Measurements from ENCODE around the gene PHACTR3.
"Not testable (repeated sequence)": the region's sequence is repeated elsewhere in the genome, so short reads cannot be mapped to it uniquely, and the experiment has no call there.

The PHACTR3 gene

DNA sequence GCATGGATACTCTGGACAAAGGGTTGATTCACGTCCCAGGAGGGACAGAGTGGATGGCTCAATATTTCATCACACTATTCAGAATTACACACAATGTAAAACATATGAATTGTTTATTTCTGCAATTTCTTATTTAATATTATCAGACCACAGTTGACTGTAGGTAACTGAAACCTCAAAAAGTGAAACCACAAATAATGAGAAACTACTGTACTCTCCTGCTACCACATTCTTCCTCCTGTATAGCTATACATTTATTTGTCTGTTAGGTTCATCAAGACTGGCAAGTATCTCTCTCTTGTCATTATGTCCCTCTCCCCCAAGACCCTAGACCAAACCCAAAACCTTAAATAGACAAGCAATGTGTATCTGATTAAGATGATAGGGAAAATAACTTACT lies 269.1 kb downstream of the PHACTR3 start:
- no peaks in the 10 kb centered on the region for H3F3A ChIP-seq (ENCODE audit: control insufficient read depth, insufficient read depth)
- H3K79me2 ChIP-seq (ENCODE audit: control insufficient read depth, low read length): no peaks in the 10 kb centered on the region
- H3K9me3 ChIP-seq (ENCODE audit: control insufficient read depth, insufficient read depth, low read length): no peaks in the 10 kb centered on the region
- H3K36me3 ChIP-seq (ENCODE audit: control insufficient read depth, low read length): no peaks in the 10 kb centered on the region
- no peaks in the 10 kb centered on the region for H3K9me2 ChIP-seq (replicated peaks; ENCODE audit: control insufficient read depth, low read length)
- H3K27ac ChIP-seq (ENCODE audit: low read depth, low read length): no peak overlapping the region
- H3K4me2 ChIP-seq (ENCODE audit: low read length): no peak overlapping the region
- no peak overlapping the region for H3K4me3 ChIP-seq (ENCODE audit: low read length)
- H3K4me1 ChIP-seq (ENCODE audit: control insufficient read depth, low read length): no peaks in the 10 kb centered on the region
- TF ChIP-seq EZH2phosphoT487 (IDR thresholded peaks at IDR 0.05; ENCODE audit: borderline replicate concordance, low read length): no peak
- TF ChIP-seq, protein P1, sequence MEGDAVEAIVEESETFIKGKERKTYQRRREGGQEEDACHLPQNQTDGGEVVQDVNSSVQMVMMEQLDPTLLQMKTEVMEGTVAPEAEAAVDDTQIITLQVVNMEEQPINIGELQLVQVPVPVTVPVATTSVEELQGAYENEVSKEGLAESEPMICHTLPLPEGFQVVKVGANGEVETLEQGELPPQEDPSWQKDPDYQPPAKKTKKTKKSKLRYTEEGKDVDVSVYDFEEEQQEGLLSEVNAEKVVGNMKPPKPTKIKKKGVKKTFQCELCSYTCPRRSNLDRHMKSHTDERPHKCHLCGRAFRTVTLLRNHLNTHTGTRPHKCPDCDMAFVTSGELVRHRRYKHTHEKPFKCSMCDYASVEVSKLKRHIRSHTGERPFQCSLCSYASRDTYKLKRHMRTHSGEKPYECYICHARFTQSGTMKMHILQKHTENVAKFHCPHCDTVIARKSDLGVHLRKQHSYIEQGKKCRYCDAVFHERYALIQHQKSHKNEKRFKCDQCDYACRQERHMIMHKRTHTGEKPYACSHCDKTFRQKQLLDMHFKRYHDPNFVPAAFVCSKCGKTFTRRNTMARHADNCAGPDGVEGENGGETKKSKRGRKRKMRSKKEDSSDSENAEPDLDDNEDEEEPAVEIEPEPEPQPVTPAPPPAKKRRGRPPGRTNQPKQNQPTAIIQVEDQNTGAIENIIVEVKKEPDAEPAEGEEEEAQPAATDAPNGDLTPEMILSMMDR (IDR thresholded peaks at IDR 0.05; ENCODE audit: low read depth, low read length, poor library complexity, severe bottlenecking): no peak
- no peaks in the 10 kb centered on the region for H4K20me1 ChIP-seq (ENCODE audit: control insufficient read depth, insufficient read depth, low read depth, low read length)
- H3K27me3 ChIP-seq (ENCODE audit: control insufficient read depth, low read length): no peaks in the 10 kb centered on the region

DNA sequence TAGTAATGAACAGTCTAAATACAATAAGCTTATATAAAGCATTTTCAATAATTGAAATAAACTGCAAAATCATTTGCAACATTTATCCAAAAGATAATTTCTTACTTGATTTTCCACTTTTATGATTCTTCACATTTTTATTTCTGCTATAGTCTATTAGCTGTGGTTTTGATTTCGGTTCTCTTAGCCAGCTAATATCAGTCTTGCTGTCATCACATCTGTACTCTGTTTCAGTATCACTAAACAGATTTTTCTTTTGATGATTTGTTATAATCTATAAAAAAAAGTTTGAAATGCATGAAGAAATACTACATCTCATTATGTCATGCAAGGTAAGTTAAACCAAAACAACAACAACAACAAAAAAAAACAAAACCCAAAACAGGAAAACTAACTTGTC lies 275.9 kb downstream of the PHACTR3 start:
- no peak overlapping the region for H3K4me3 ChIP-seq (ENCODE audit: low read length)
- H3K79me2 ChIP-seq (ENCODE audit: control insufficient read depth, low read length): no peaks in the 10 kb centered on the region
- H3K36me3 ChIP-seq (ENCODE audit: control insufficient read depth, low read length): no peaks in the 10 kb centered on the region
- no peaks in the 10 kb centered on the region for H4K20me1 ChIP-seq (ENCODE audit: control insufficient read depth, insufficient read depth, low read depth, low read length)
- no peak overlapping the region for H3K27ac ChIP-seq (ENCODE audit: low read depth, low read length)
- no peaks in the 10 kb centered on the region for H3K9me2 ChIP-seq (replicated peaks; ENCODE audit: control insufficient read depth, low read length)
- H3K9me3 ChIP-seq (ENCODE audit: control insufficient read depth, insufficient read depth, low read length): no peaks in the 10 kb centered on the region
- no peaks in the 10 kb centered on the region for H3F3A ChIP-seq (ENCODE audit: control insufficient read depth, insufficient read depth)
- no peaks in the 10 kb centered on the region for H3K4me1 ChIP-seq (ENCODE audit: control insufficient read depth, low read length)
- no peaks in the 10 kb centered on the region for H3K27me3 ChIP-seq (ENCODE audit: control insufficient read depth, low read length)
- TF ChIP-seq, protein P1 (IDR thresholded peaks at IDR 0.05; ENCODE audit: low read depth, low read length, poor library complexity, severe bottlenecking): no peak
- no peak for TF ChIP-seq EZH2phosphoT487 (IDR thresholded peaks at IDR 0.05; ENCODE audit: borderline replicate concordance, low read length)
- H3K4me2 ChIP-seq (ENCODE audit: low read length): no peak overlapping the region

DNA sequence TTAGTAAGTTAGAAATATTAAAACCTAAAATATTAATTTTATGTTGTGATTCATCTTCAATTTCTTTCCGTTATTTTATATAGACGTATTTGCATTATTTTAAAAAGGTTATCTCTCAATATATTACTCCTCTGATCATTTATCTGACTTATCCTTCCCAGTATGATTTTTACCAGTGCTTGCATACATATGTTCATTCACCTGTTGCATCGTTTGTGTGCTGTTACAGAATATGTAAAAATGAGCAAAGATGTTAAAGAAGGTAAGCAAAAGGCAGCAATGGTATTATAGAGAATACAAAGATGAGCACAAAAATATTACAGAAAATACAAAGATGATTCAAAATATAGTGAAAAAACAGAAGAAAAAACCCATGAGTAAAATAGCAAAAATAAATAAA lies 280.2 kb downstream of the PHACTR3 start:
- peaks cover 3% of the 10 kb centered on the region for H3K27me3 ChIP-seq (ENCODE audit: control insufficient read depth, low read length)
- H3K4me2 ChIP-seq (ENCODE audit: low read length): no peak overlapping the region
- no peaks in the 10 kb centered on the region for H3K9me2 ChIP-seq (replicated peaks; ENCODE audit: control insufficient read depth, low read length)
- no peaks in the 10 kb centered on the region for H3F3A ChIP-seq (ENCODE audit: control insufficient read depth, insufficient read depth)
- no peaks in the 10 kb centered on the region for H3K4me1 ChIP-seq (ENCODE audit: control insufficient read depth, low read length)
- no peak overlapping the region for H3K4me3 ChIP-seq (ENCODE audit: low read length)
- no peaks in the 10 kb centered on the region for H3K79me2 ChIP-seq (ENCODE audit: control insufficient read depth, low read length)
- TF ChIP-seq, protein P1 (IDR thresholded peaks at IDR 0.05; ENCODE audit: low read depth, low read length, poor library complexity, severe bottlenecking): no peak
- no peak for TF ChIP-seq EZH2phosphoT487 (IDR thresholded peaks at IDR 0.05; ENCODE audit: borderline replicate concordance, low read length)
- no peaks in the 10 kb centered on the region for H3K9me3 ChIP-seq (ENCODE audit: control insufficient read depth, insufficient read depth, low read length)
- H4K20me1 ChIP-seq (ENCODE audit: control insufficient read depth, insufficient read depth, low read depth, low read length): no peaks in the 10 kb centered on the region
- no peaks in the 10 kb centered on the region for H3K36me3 ChIP-seq (ENCODE audit: control insufficient read depth, low read length)
- H3K27ac ChIP-seq (ENCODE audit: low read depth, low read length): no peak overlapping the region

DNA sequence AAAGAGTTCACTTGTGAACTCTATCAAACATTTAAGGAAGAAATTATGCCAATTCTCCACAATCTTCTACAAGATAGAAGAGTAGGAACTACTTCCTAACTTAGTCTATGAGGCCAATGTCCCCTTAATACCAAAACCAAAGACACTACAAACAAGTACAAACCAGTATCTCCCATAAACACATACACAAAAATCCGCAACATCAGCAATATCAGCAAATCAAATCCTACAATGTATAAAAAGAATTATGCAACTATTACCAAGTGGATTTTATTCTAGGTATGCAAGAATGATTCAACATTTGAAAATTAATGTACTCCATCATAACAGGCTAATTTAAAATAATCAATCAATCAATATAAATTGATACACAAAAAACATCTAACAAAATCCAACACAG lies 283.7 kb downstream of the PHACTR3 start:
- Histone ChIP-seq H3K4me3 (ENCODE audit: low read length) (no peak overlapping the region), H3K36me3 (ENCODE audit: control insufficient read depth, low read length) (no peaks in the 10 kb centered on the region), H3K4me1 (ENCODE audit: control insufficient read depth, low read length) (peaks cover 12% of the 10 kb centered on the region), H3K27ac (ENCODE audit: low read depth, low read length) (no peak overlapping the region), H3K79me2 (ENCODE audit: control insufficient read depth, low read length) (no peaks in the 10 kb centered on the region), H4K20me1 (ENCODE audit: control insufficient read depth, insufficient read depth, low read depth, low read length) (no peaks in the 10 kb centered on the region), H3K9me2 (replicated peaks; ENCODE audit: control insufficient read depth, low read length) (no peaks in the 10 kb centered on the region), H3K27me3 (ENCODE audit: control insufficient read depth, low read length) (peaks cover 3% of the 10 kb centered on the region), H3F3A (ENCODE audit: control insufficient read depth, insufficient read depth) (peaks cover 5% of the 10 kb centered on the region; the same call in 1 of the 2 replicates), H3K4me2 (ENCODE audit: low read length) (no peak overlapping the region), H3K9me3 (ENCODE audit: control insufficient read depth, insufficient read depth, low read length) (no peaks in the 10 kb centered on the region)
- no peak for TF ChIP-seq EZH2phosphoT487 (IDR thresholded peaks at IDR 0.05; ENCODE audit: borderline replicate concordance, low read length)
- TF ChIP-seq, protein P1 (IDR thresholded peaks at IDR 0.05; ENCODE audit: low read depth, low read length, poor library complexity, severe bottlenecking): no peak

DNA sequence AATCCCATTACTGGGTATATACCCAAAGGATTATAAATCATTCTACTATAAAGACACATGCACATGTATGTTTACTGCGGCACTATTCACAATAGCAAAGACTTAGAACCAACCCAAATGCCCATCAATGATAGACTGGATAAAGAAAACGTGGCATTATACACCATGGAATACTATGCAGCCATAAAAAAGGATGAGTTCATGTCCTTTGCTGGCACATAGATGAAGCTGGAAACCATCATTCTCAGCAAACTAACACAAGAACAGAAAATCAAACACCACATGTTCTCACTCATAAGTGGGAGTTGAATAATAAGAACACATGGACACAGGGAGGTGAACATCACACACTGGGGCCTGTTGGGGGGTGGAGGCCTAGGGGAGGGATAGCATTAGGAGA lies 285.7 kb downstream of the PHACTR3 start:
- H3K4me3 ChIP-seq (ENCODE audit: low read length); H4K20me1 ChIP-seq (ENCODE audit: control insufficient read depth, insufficient read depth, low read depth, low read length); H3F3A ChIP-seq (ENCODE audit: control insufficient read depth, insufficient read depth); H3K9me3 ChIP-seq (ENCODE audit: control insufficient read depth, insufficient read depth, low read length); H3K4me2 ChIP-seq (ENCODE audit: low read length); H3K79me2 ChIP-seq (ENCODE audit: control insufficient read depth, low read length); H3K27ac ChIP-seq (ENCODE audit: low read depth, low read length); H3K36me3 ChIP-seq (ENCODE audit: control insufficient read depth, low read length); H3K9me2 ChIP-seq (replicated peaks; ENCODE audit: control insufficient read depth, low read length): not testable (repeated sequence)
- Histone ChIP-seq H3K4me1 (ENCODE audit: control insufficient read depth, low read length) (peaks cover 12% of the 10 kb centered on the region), H3K27me3 (ENCODE audit: control insufficient read depth, low read length) (peaks cover 14% of the 10 kb centered on the region)
